OCI-LY7 (cell line): ENCODE results near the gene ZDHHC14. TPM values are rescaled to one million over a fixed set of nuclear protein-coding genes. Genes with fewer than 3 reads are reported as not detected.

Experiments used
- BruUV-seq: library from RNA; stranded (reverse); fragments of 400-500 nt; replicated peaks from 2 replicates; lab custom pipeline; 2021; lab: Mats Ljungman, UMichigan
- CTCF ChIA-PET: fragments of 300-600 bp; sonication (Branson Sonifier 250); formaldehyde crosslinking; loops from one replicate; lab custom pipeline; 2022; ENCODE audit warnings: antibody characterized with exemption; ENCODE audit not compliant: unreplicated experiment; lab: Charles Lee
- POLR2A ChIA-PET: fragments of 300-600 bp; sonication (Branson Sonifier 250); formaldehyde crosslinking; loops from one replicate; lab custom pipeline; 2022; ENCODE audit warnings: antibody characterized with exemption; lab: Charles Lee
- DNase-seq: peaks from one replicate; pipeline ENCODE4 v3.0.0-alpha.2; 2015; ENCODE audit warnings: low spot score
- H2AFZ ChIP-seq: fragments of 200-600 bp; sonication (generic), shearing (Covaris generic); 2 replicates; pipeline ENCODE4 v1.6.1; 2014; ENCODE audit warnings: mild to moderate bottlenecking, antibody characterized with exemption, low read length, moderate library complexity
- H3K27ac ChIP-seq: fragments of 200-600 bp; sonication (generic); 2 replicates; pipeline ENCODE4 v1.5.1; 2014; ENCODE audit warnings: mixed run types, low read depth, mild to moderate bottlenecking, moderate library complexity, low read length, inconsistent platforms; ENCODE audit not compliant: poor library complexity, severe bottlenecking
- H3K36me3 ChIP-seq: fragments of 200-600 bp; sonication (generic); 2 replicates; pipeline ENCODE4 v1.6.1; 2014; ENCODE audit warnings: mild to moderate bottlenecking, antibody characterized with exemption, low read length, moderate library complexity, mixed read lengths; ENCODE audit not compliant: insufficient read depth
- H3K4me1 ChIP-seq: fragments of 200-600 bp; sonication (generic); 2 replicates; pipeline ENCODE4 v1.5.1; 2014; ENCODE audit warnings: mild to moderate bottlenecking, low read length; ENCODE audit not compliant: insufficient read depth, poor library complexity, severe bottlenecking
- H3K4me2 ChIP-seq: fragments of 200-600 bp; sonication (generic); 2 replicates; pipeline ENCODE4 v1.6.1; 2014; ENCODE audit warnings: mild to moderate bottlenecking, low read length
- H3K4me3 ChIP-seq: fragments of 200-600 bp; sonication (generic); 2 replicates; pipeline ENCODE4 v1.5.1; 2014; ENCODE audit warnings: mild to moderate bottlenecking, low read depth, low read length; ENCODE audit not compliant: poor library complexity, severe bottlenecking
- H3K79me2 ChIP-seq: fragments of 200-600 bp; sonication (generic); 2 replicates; pipeline ENCODE4 v1.6.1; 2016; ENCODE audit warnings: low read depth, mild to moderate bottlenecking, low read length, moderate library complexity, mixed read lengths; ENCODE audit not compliant: insufficient read depth
- H3K9me2 ChIP-seq: fragments of 200-600 bp; sonication (generic); 2 replicates; pipeline ENCODE4 v1.6.1; 2016; ENCODE audit warnings: mild to moderate bottlenecking, low read length, mixed read lengths; ENCODE audit not compliant: insufficient read depth
- H3K9me3 ChIP-seq: fragments of 200-600 bp; sonication (generic); 2 replicates; pipeline ENCODE4 v1.6.1; 2014; ENCODE audit warnings: mild to moderate bottlenecking, mixed run types, low read length, mixed read lengths
- H4K20me1 ChIP-seq: fragments of 200-600 bp; sonication (generic); 2 replicates; pipeline ENCODE4 v1.6.1; 2014; ENCODE audit warnings: mild to moderate bottlenecking, antibody characterized with exemption, low read length, moderate library complexity, mixed read lengths; ENCODE audit not compliant: insufficient read depth
- EZH2phosphoT487 ChIP-seq: fragments of 200-600 bp; sonication (generic); IDR thresholded peaks from 2 replicates; pipeline ENCODE4 v1.6.1; 2018; ENCODE audit warnings: low read depth, borderline replicate concordance, mild to moderate bottlenecking, mixed run types, antibody characterized with exemption, low read length, moderate library complexity, mixed read lengths
- intact Hi-C: fragments of 100-400 bp; cut with micrococcal nuclease; formaldehyde crosslinking; loops from one replicate; pipeline ENCODE4 v1.10.0; 2022; ENCODE audit not compliant: unreplicated experiment
- total RNA-seq, 2 experiments: library from RNA; depleted of rRNA in 1 of 2; stranded (reverse); fragments of >200 nt in 1 of 2; shearing (Covaris generic) in 1 of 2; gene quantifications; 2 replicates each; pipeline ENCODE4 v1.2.3, GENCODE V29; 2014 to 2022
- TF ChIP-seq, protein P1 (sequence below): fragments of 200-600 bp; sonication (generic); conservative IDR thresholded peaks from 2 replicates; pipeline ENCODE4 v1.5.1; 2014; ENCODE audit warnings: mild to moderate bottlenecking, antibody characterized with exemption, low read length, moderate library complexity, mixed read lengths

Gene ZDHHC14
- total RNA-seq, 2 experiments from 2014 or later, result 0.69 to 3.0 TPM

DNA sequence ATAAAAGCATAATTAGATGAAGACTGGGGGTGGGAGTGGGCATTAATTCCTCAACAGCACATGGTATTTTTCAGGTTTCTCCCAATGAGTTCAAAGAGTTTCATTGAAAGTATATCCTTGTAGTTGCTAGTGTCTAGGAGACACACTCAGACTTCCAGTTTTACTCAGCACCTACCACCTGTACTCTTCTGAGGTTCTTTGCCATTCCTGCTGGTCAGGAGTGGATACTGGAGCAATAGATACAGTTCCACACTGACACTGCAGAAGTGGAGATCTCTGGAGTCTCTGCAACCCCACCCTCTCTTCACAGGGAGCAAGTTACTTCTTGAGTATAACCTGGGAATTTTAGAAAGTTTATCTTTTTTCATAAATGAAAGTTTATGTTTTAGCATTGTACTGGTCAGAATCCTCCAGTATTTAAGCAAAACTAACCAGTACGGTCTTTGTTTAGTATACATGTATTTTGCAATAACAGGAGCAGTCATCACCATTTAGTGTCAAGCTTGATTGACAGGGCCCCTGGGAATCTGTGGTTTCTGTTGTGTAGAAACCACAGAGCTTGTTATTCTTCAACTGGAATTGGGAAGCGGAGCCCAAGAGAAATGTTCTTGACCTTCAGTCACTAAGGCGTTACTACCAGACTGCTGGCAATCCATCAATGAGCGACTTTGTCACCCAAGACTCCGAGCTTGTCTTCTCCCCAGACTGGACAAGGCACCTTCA lies 148.1 kb downstream of the ZDHHC14 start:
- TF ChIP-seq EZH2phosphoT487, result no peak
- TF ChIP-seq, protein P1, sequence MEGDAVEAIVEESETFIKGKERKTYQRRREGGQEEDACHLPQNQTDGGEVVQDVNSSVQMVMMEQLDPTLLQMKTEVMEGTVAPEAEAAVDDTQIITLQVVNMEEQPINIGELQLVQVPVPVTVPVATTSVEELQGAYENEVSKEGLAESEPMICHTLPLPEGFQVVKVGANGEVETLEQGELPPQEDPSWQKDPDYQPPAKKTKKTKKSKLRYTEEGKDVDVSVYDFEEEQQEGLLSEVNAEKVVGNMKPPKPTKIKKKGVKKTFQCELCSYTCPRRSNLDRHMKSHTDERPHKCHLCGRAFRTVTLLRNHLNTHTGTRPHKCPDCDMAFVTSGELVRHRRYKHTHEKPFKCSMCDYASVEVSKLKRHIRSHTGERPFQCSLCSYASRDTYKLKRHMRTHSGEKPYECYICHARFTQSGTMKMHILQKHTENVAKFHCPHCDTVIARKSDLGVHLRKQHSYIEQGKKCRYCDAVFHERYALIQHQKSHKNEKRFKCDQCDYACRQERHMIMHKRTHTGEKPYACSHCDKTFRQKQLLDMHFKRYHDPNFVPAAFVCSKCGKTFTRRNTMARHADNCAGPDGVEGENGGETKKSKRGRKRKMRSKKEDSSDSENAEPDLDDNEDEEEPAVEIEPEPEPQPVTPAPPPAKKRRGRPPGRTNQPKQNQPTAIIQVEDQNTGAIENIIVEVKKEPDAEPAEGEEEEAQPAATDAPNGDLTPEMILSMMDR, result no peak
- Histone ChIP-seq H3K36me3 (no peaks in the 10 kb centered on the region), H3K27ac (no peak overlapping the region), H3K4me1 (no peaks in the 10 kb centered on the region), H3K4me3 (no peak overlapping the region), H3K9me2 (no peaks in the 10 kb centered on the region), H2AFZ (no peak overlapping the region), H4K20me1 (no peaks in the 10 kb centered on the region), H3K79me2 (no peaks in the 10 kb centered on the region), H3K4me2 (no peak overlapping the region), H3K9me3 (no peaks in the 10 kb centered on the region)
- ChIA-PET POLR2A (interaction anchor here (0.7 kb wide), 1 partner anchor 196 kb away, joined by 3 read pairs; no protein-coding TSS in a partner anchor), CTCF (no interaction called here)
- DNase-seq, result no peak
- intact Hi-C loops, result no loop called here
- BruUV-seq, result no TSS peak

DNA sequence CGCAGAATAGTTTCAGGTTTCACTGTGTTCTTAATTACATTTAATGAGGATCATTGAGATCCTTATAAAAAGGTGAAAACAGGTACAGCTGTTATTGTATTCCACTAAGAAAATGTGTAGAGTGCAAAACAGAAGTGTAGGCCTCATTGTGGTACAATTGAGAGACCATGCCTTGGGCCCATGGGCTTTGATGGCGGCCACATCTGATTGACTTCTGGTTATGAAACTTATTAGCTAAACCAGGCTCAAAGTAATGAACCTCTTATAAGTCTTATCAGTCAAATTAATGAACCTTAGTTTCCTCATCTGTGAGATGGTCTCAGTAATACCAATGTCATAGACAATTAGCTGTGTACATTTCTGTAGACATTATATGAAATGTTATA lies 148.7 kb downstream of the ZDHHC14 start:
- Histone ChIP-seq H3K4me3 (no peak overlapping the region), H3K27ac (no peak overlapping the region), H3K4me1 (no peaks in the 10 kb centered on the region), H3K9me2 (no peaks in the 10 kb centered on the region), H4K20me1 (no peaks in the 10 kb centered on the region), H3K79me2 (no peaks in the 10 kb centered on the region), H3K4me2 (no peak overlapping the region), H3K9me3 (no peaks in the 10 kb centered on the region), H3K36me3 (no peaks in the 10 kb centered on the region), H2AFZ (no peak overlapping the region)
- ChIA-PET POLR2A (interaction anchor here (0.7 to 1.3 kb wide), 2 partner anchors 13 to 196 kb away, joined by 3 read pairs; no protein-coding TSS in a partner anchor), CTCF (no interaction called here)
- no peak for DNase-seq
- BruUV-seq, result no TSS peak
- intact Hi-C loops, result no loop called here
- TF ChIP-seq, protein P1, result no peak
- no peak for TF ChIP-seq EZH2phosphoT487

DNA sequence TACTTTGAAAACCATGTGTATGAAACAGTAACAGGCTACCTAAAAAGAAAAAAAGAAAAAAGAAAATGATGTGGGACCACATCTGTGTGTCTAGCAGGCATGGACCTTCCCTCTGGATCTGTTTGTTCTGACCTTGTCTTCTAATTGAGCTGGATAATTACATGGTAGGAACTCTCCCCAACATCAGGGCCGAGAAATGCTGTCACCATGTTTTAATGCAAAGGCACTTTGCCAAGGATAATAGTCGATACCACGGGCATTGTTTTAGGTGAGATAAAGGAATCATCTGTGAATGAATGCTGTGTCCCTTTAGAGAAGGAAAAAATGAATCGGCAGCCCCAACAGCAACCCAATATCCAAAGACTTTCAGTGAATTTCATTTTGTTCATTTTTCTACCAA lies 149.1 kb downstream of the ZDHHC14 start:
- no peak overlapping the region for H3K4me2 ChIP-seq
- intact Hi-C loops, result no loop called here
- ChIA-PET CTCF (no interaction called here), POLR2A (interaction anchor here (1.3 kb wide), 1 partner anchor 13 kb away, joined by 3 read pairs; no protein-coding TSS in a partner anchor)
- no peaks in the 10 kb centered on the region for H4K20me1 ChIP-seq
- no peak for DNase-seq
- no peaks in the 10 kb centered on the region for H3K9me2 ChIP-seq
- H3K79me2 ChIP-seq, result no peaks in the 10 kb centered on the region
- H3K27ac ChIP-seq, result no peak overlapping the region
- no peak overlapping the region for H2AFZ ChIP-seq
- H3K36me3 ChIP-seq, result no peaks in the 10 kb centered on the region
- H3K4me3 ChIP-seq, result no peak overlapping the region
- no peaks in the 10 kb centered on the region for H3K9me3 ChIP-seq
- TF ChIP-seq EZH2phosphoT487, result no peak
- TF ChIP-seq, protein P1, result no peak
- H3K4me1 ChIP-seq, result no peaks in the 10 kb centered on the region
- BruUV-seq, result no TSS peak
